Endothelial cell of umbilical vein (primary cell): ENCODE data around the gene DAB2.

Source experiments
- FOS ChIP-seq: IDR thresholded peaks from 2 replicates; pipeline ENCODE4 v1.6.1; 2011; ENCODE audit warnings: mild to moderate bottlenecking, low read length, moderate library complexity, borderline replicate concordance; ENCODE audit not compliant: insufficient read depth
- POLR2A ChIP-seq: IDR thresholded peaks from 2 replicates; pipeline ENCODE4 v1.6.1; 2012; ENCODE audit warnings: low read depth, mild to moderate bottlenecking, control low read depth, low read length
- POLR2AphosphoS5 ChIP-seq: IDR thresholded peaks from 2 replicates; pipeline ENCODE4 v1.6.1; 2012; ENCODE audit warnings: low read depth, mild to moderate bottlenecking, control low read depth, low read length, moderate library complexity; ENCODE audit not compliant: insufficient read depth
- TF ChIP-seq, protein P1 (sequence below), 2 donors: IDR thresholded peaks; 1 replicate in 1 of 2; 2 replicates in 1 of 2; pipeline ENCODE4 v1.5.1; 2011; ENCODE audit warnings: low read length in 2 of 2, mild to moderate bottlenecking in 2 of 2, moderate library complexity in 2 of 2, control low read depth in 1 of 2, inconsistent platforms in 1 of 2, low read depth in 1 of 2; ENCODE audit not compliant: insufficient read depth in 1 of 2; ENCODE audit errors: extremely low read depth in 1 of 2

DNA sequence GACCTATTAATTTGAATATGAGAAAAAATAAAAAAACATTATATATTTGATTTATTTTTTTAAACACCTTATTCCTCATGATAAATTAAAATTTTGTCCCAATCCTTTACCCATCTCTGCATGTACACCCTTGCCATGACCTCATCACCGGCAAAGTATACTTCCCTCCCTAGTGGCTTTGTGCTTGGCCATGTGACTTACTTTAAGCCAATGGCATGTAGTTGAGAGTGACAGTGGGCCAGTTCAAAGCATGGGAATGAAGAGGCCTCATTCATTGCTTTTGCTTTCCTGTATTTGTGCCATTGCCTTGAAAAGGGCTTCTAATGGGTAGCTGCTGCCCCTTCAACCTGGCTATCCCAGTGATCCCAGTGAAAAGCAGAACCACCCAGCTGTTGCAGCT is 91.7 kb downstream of the DAB2 start:
- TF ChIP-seq, protein P1, sequence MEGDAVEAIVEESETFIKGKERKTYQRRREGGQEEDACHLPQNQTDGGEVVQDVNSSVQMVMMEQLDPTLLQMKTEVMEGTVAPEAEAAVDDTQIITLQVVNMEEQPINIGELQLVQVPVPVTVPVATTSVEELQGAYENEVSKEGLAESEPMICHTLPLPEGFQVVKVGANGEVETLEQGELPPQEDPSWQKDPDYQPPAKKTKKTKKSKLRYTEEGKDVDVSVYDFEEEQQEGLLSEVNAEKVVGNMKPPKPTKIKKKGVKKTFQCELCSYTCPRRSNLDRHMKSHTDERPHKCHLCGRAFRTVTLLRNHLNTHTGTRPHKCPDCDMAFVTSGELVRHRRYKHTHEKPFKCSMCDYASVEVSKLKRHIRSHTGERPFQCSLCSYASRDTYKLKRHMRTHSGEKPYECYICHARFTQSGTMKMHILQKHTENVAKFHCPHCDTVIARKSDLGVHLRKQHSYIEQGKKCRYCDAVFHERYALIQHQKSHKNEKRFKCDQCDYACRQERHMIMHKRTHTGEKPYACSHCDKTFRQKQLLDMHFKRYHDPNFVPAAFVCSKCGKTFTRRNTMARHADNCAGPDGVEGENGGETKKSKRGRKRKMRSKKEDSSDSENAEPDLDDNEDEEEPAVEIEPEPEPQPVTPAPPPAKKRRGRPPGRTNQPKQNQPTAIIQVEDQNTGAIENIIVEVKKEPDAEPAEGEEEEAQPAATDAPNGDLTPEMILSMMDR (IDR thresholded peaks at IDR 0.05; ENCODE audit: extremely low read depth in 1 of 2, insufficient read depth in 1 of 2, low read depth in 1 of 2, low read length in 2 of 2): no peak
- TF ChIP-seq POLR2A (no peak), FOS (no peak), POLR2AphosphoS5 (no peak)
